ENCODE data around the gene BEGAIN. TPM values are rescaled to one million over a fixed set of nuclear protein-coding genes. Genes with fewer than 3 reads are reported as not detected.

BEGAIN gene
- total RNA-seq, 2 donors from 2014 or later = 2.1 to 2.4 TPM

GRCh38 chr14:100574642-100575031, 12.6 kb downstream of the BEGAIN start:
- Mint-ChIP-seq H3K4me3 (no peak overlapping the region), H3K36me3 (ENCODE audit: low read depth) (no peaks in the 10 kb centered on the region), H3K27ac (no peak overlapping the region), H3K27me3 (peaks cover 10% of the 10 kb centered on the region), H3K4me1 (no peaks in the 10 kb centered on the region), H3K9me3 (no peaks in the 10 kb centered on the region)
- ATAC-seq (replicated peaks) = no peak

GRCh38 chr14:100573757-100574641, 13.2 kb downstream of the BEGAIN start:
- no peak overlapping the region for H3K27ac Mint-ChIP-seq
- H3K36me3 Mint-ChIP-seq (ENCODE audit: low read depth) = no peaks in the 10 kb centered on the region
- ATAC-seq (replicated peaks) = no peak
- no peak overlapping the region for H3K4me3 Mint-ChIP-seq
- no peaks in the 10 kb centered on the region for H3K4me1 Mint-ChIP-seq
- peaks cover 16% of the 10 kb centered on the region for H3K27me3 Mint-ChIP-seq
- no peaks in the 10 kb centered on the region for H3K9me3 Mint-ChIP-seq

GRCh38 chr14:100573002-100573756, 14.0 kb downstream of the BEGAIN start:
- Mint-ChIP-seq H3K4me1 (no peaks in the 10 kb centered on the region), H3K27ac (no peak overlapping the region), H3K9me3 (no peaks in the 10 kb centered on the region), H3K27me3 (peaks cover 16% of the 10 kb centered on the region), H3K4me3 (no peak overlapping the region), H3K36me3 (ENCODE audit: low read depth) (no peaks in the 10 kb centered on the region)
- no peak for ATAC-seq (replicated peaks)

GRCh38 chr14:100572543-100572942, 14.7 kb downstream of the BEGAIN start:
- peaks cover 16% of the 10 kb centered on the region for H3K27me3 Mint-ChIP-seq
- no peaks in the 10 kb centered on the region for H3K9me3 Mint-ChIP-seq
- no peak for ATAC-seq (replicated peaks)
- H3K4me3 Mint-ChIP-seq = no peak overlapping the region
- H3K4me1 Mint-ChIP-seq = no peaks in the 10 kb centered on the region
- H3K27ac Mint-ChIP-seq = no peak overlapping the region
- H3K36me3 Mint-ChIP-seq (ENCODE audit: low read depth) = no peaks in the 10 kb centered on the region

- H3K27me3 Mint-ChIP-seq = peaks cover 18% of the 10 kb centered on the region
- no peak for ATAC-seq (replicated peaks)
- no peak overlapping the region for H3K4me3 Mint-ChIP-seq
- no peaks in the 10 kb centered on the region for H3K36me3 Mint-ChIP-seq (ENCODE audit: low read depth)
- H3K9me3 Mint-ChIP-seq = no peaks in the 10 kb centered on the region
- H3K27ac Mint-ChIP-seq = no peak overlapping the region
- H3K4me1 Mint-ChIP-seq = no peaks in the 10 kb centered on the region
Observed at GRCh38 chr14:100571837-100572236, 15.4 kb downstream of the BEGAIN start.

- no peaks in the 10 kb centered on the region for H3K9me3 Mint-ChIP-seq
- peaks cover 23% of the 10 kb centered on the region for H3K27me3 Mint-ChIP-seq
- H3K4me3 Mint-ChIP-seq = no peak overlapping the region
- H3K4me1 Mint-ChIP-seq = no peaks in the 10 kb centered on the region
- no peaks in the 10 kb centered on the region for H3K36me3 Mint-ChIP-seq (ENCODE audit: low read depth)
- no peak overlapping the region for H3K27ac Mint-ChIP-seq
- no peak for ATAC-seq (replicated peaks)
Observed at GRCh38 chr14:100570726-100571454, 16.3 kb downstream of the BEGAIN start.

- ATAC-seq (replicated peaks) = no peak
- Mint-ChIP-seq H3K4me3 (peak overlapping the region; percentile 52), H3K36me3 (ENCODE audit: low read depth) (no peaks in the 10 kb centered on the region), H3K9me3 (no peaks in the 10 kb centered on the region), H3K27me3 (peaks cover 27% of the 10 kb centered on the region), H3K27ac (no peak overlapping the region), H3K4me1 (no peaks in the 10 kb centered on the region)
Observed at GRCh38 chr14:100569734-100570286, 17.4 kb downstream of the BEGAIN start.

- peaks cover 29% of the 10 kb centered on the region for H3K27me3 Mint-ChIP-seq
- H3K36me3 Mint-ChIP-seq (ENCODE audit: low read depth) = no peaks in the 10 kb centered on the region
- H3K4me3 Mint-ChIP-seq = peak overlapping the region; percentile 52
- H3K9me3 Mint-ChIP-seq = no peaks in the 10 kb centered on the region
- ATAC-seq (replicated peaks) = no peak
- H3K27ac Mint-ChIP-seq = no peak overlapping the region
- no peaks in the 10 kb centered on the region for H3K4me1 Mint-ChIP-seq
Observed at GRCh38 chr14:100568998-100569733, 18.1 kb downstream of the BEGAIN start.

- no peak for ATAC-seq (replicated peaks)
- Mint-ChIP-seq H3K36me3 (ENCODE audit: low read depth) (no peaks in the 10 kb centered on the region), H3K27ac (no peak overlapping the region)
Observed at GRCh38 chr14:100568164-100568997, 18.8 kb downstream of the BEGAIN start.

GRCh38 chr14:100567877-100568163, 19.4 kb downstream of the BEGAIN start:
- no peaks in the 10 kb centered on the region for H3K4me1 Mint-ChIP-seq
- H3K27ac Mint-ChIP-seq = no peak overlapping the region
- ATAC-seq (replicated peaks) = peak; percentile 16
- no peak overlapping the region for H3K4me3 Mint-ChIP-seq
- no peaks in the 10 kb centered on the region for H3K9me3 Mint-ChIP-seq
- no peaks in the 10 kb centered on the region for H3K36me3 Mint-ChIP-seq (ENCODE audit: low read depth)
- H3K27me3 Mint-ChIP-seq = peaks cover 31% of the 10 kb centered on the region

More at GRCh38 chr14:100568164-100568997, 18.8 kb downstream of the BEGAIN start:
- H3K4me1 Mint-ChIP-seq = no peaks in the 10 kb centered on the region
- no peaks in the 10 kb centered on the region for H3K9me3 Mint-ChIP-seq
- H3K4me3 Mint-ChIP-seq = no peak overlapping the region
- peaks cover 32% of the 10 kb centered on the region for H3K27me3 Mint-ChIP-seq

GRCh38 chr14:100567009-100567876, 20.0 kb downstream of the BEGAIN start:
- Mint-ChIP-seq H3K27ac (no peak overlapping the region), H3K4me3 (peak overlapping the region; percentile 42), H3K36me3 (ENCODE audit: low read depth) (no peaks in the 10 kb centered on the region), H3K4me1 (no peaks in the 10 kb centered on the region), H3K9me3 (no peaks in the 10 kb centered on the region), H3K27me3 (peaks cover 29% of the 10 kb centered on the region)
- no peak for ATAC-seq (replicated peaks)

- H3K27me3 Mint-ChIP-seq = peaks cover 25% of the 10 kb centered on the region
- no peak overlapping the region for H3K27ac Mint-ChIP-seq
- H3K4me1 Mint-ChIP-seq = no peaks in the 10 kb centered on the region
- H3K4me3 Mint-ChIP-seq = peak overlapping the region; percentile 42
- ATAC-seq (replicated peaks) = no peak
- no peaks in the 10 kb centered on the region for H3K9me3 Mint-ChIP-seq
- H3K36me3 Mint-ChIP-seq (ENCODE audit: low read depth) = no peaks in the 10 kb centered on the region
Observed at GRCh38 chr14:100566586-100566985, 20.6 kb downstream of the BEGAIN start.

All from activated T-helper 17 cell treated with anti-CD3 and anti-CD28 coated beads, Interleukin-2, amount 50 U/mL, for 72 hours (primary cell).